HG02623 (cell line): ENCODE measurements around the gene FKBP5.
"Not testable (repeated sequence)": the region's sequence is repeated elsewhere in the genome, so short reads cannot be mapped to it uniquely, and the experiment has no call there.

ENCODE experiments used
- ATAC-seq: cut with Tn5 transposase; IDR thresholded peaks from one replicate; pipeline ENCODE4 v1.9.1; 2021; ENCODE audit warnings: moderate library complexity; ENCODE audit not compliant: unreplicated experiment

Gene FKBP5

GRCh38 chr6:35688605-35689322, at the start of gene FKBP5:
Gene FKBP5, minus strand, starts transcription at chr6:35688915. Its CDS starts 46,091 bp downstream, at chr6:35642824.
- peak; percentile 77 for ATAC-seq

- ATAC-seq = peak; percentile 46
Measured at GRCh38 chr6:35737413-35738211, 48.9 kb upstream of the FKBP5 start.

- no peak for ATAC-seq
Measured at GRCh38 chr6:35736982-35737412, 48.3 kb upstream of the FKBP5 start, which contains the start of gene ARMC12. Gene ARMC12, plus strand, starts transcription at chr6:35737032. Its CDS starts 77 bp downstream, at chr6:35737109.

DNA sequence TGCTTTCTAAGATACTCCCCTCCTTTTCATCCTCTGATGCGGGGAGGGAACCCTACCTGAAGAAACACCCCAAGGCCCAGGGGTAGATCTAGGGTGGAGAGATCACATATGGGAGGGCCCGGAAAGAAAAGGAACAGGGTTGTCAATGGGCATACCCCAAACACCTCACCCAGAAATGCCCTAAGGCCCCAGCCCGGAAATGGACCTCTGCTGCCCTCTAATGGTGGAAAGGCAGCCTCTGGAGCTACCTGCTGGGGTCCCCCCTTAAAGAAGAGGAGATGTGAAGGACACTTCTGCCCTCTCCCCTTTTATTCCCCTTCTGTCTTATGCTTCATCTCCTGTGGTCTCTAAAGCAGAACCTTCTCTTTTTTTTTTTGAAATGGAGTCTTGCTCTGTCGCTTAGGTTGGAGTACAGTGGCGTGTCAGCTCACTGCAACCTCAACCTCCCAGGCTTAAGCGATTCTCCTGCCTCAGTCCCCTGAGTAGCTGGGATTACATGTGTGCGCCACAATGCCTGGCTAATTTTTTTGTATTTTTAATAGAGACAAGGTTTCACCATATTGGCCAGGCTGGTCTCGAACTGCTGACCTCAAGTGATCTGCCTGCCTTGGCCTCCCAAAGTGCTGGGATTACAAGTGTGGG, 47.7 kb upstream of the FKBP5 start:
- no peak for ATAC-seq

DNA sequence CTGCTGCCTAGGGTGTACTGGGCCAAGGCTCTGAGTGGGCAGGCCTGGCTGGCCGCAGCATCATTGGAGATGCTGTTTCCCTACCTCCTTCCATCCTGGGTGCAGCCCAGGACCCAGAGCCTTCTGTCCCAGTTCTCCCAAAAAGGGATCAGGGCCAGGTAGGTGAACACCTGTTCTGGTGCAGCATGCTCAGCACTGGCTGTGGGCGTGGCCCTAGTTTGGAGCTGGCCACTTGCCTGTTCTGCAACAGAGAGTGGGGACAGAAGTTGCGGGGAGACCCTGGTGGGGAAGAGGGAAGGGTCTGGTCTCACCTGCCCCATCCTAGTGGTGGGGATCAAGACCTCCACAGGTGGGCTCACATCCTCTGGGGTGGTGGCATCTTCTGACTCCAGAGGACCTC, 46.7 kb upstream of the FKBP5 start:
- ATAC-seq = no peak

GRCh38 chr6:35734319-35734718, 45.6 kb upstream of the FKBP5 start:
- not testable (repeated sequence) for ATAC-seq

- ATAC-seq = no peak
Measured at GRCh38 chr6:35733633-35734032, 44.9 kb upstream of the FKBP5 start.

GRCh38 chr6:35731736-35732532, 43.2 kb upstream of the FKBP5 start:
- ATAC-seq = peak; percentile 38

GRCh38 chr6:35731414-35731735, 42.7 kb upstream of the FKBP5 start:
- peak; percentile 35 for ATAC-seq

GRCh38 chr6:35730745-35731413, 42.2 kb upstream of the FKBP5 start:
- ATAC-seq = no peak

DNA sequence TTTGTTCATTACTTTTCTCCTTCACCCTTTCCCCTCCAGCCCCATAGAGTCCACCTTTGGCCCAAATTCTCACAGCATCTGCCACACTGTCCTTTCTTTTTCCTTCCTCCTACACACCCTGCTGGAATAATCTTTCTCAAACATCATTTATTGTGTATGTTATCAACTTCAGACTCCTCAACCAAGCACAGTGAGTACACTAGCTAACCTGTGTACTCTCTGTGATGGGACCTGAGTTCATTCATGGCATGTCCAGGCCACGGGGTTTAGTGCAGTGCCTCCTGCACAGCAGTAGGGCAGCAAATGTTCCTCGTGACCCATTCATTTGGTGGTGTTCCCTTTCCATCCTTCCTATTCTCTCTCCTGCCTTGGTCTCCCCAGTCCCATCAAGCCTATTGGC, 41.0 kb upstream of the FKBP5 start:
- ATAC-seq = no peak

DNA sequence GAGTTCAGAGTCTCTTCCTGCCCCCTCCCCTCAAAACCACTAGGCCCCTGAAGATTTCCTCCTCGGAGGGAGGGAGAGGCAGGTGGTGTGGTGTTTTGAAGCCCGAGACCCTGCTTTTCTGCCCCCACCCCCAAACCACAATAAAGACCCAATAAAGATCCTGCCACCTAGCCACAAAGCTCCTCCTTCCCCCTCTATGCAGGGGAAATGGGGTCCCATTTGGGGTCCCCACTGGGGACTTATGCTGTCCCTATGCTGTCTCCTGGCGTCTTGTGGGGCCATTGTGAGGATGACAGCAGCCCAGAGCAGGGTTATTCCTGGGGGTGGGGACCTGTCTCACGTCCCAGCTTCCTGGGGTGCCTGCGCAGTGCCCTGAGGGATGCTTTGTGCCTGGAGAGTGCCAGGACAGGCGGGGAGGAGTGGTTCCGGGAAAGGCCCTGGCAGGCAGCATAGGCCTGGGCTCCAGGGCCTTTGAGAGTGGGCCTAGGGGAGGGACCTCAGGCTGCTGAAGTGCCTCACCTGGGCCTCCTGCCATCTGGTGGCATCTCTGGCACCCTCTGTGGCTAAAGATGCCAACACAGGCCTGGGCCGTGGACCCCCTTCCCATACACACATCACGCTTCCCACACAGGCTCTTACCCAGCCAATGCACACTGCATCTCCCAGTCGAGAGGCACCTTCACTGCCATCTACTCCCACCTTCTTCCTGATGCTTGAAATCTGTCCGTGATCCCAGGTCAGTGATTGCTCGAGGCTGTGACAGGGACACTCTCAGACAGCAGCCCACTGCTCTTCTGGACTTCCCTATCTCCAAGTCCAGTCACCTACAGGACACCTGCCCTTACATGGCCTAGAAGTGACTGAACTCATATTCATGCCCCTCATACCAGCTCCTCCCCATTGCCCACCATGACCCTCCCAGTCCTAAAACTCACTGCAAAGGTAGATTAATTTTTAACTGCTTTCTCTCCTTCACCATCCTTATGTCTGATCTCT, 40.3 kb upstream of the FKBP5 start:
- no peak for ATAC-seq

DNA sequence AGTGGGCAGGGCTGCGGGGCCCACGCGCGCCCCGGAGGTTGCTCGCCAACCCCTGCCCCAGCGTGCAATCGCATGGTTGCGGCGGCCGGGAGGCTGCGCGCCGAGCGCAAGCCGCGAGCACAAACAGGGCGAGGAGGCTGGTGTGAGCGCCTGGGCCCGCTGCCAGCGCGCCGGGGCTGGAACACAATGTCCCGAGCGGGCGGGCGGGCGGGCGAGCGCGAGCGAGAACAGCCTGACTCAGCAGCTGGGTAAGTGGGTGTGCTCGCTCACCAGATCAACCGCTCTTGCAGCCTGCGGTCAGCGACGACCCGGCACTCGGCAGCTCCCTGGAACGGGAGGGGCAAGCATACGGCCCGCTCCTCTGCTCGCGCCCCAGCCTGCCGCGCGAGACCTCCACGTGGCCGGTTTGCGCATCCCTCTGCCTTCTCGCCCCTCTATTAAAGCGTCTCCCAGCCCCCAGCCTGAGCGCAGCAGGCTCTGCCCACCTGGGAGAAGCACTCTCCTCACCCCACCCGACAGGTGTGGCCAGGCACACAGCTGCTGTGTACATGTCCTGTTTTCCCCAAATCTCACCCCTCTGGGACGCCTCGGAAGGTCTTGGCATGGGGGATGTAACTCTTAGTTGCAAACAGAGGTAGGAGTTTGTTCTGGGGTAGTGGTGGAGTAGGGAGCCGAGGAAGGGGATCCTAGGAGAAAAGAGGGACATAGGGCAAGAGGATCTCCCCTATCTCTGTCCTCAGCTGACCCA, 39.4 kb upstream of the FKBP5 start:
- peak; percentile 34 for ATAC-seq

DNA sequence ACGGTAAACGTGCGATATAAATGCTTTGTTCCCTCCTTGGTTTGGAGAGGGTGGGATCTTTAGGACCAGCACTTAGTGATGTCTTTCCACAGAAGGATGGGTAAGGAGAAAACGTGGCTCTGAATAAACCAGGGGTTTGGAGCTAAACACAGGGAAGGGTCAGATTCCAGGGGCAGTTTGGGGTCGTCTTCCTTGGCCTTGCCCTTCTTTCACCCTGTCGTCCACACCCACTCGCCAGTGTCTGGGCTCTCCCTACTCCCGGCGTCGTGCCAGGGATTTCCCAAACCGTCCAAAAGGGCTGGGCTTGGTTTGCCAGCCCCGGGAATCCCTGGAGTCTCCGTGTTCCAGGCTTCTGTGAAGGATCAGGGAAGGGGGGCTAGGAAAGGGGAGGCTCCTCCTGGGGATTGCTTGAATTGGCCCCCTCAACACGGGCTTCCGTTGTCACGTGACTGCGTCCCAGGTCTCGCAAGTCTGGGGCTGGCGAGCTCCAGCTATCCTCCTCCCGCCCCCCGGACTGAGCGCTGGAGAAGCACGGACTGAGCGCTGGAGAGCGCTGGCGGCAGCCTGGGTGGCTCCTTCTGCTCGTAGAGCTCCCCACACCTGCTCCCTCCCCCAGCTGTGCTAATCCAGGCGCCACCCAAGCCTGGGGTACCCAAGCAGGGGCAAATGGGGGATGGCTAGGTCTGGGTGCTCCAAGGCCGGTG, 38.7 kb upstream of the FKBP5 start:
- ATAC-seq = peak; percentile 11

DNA sequence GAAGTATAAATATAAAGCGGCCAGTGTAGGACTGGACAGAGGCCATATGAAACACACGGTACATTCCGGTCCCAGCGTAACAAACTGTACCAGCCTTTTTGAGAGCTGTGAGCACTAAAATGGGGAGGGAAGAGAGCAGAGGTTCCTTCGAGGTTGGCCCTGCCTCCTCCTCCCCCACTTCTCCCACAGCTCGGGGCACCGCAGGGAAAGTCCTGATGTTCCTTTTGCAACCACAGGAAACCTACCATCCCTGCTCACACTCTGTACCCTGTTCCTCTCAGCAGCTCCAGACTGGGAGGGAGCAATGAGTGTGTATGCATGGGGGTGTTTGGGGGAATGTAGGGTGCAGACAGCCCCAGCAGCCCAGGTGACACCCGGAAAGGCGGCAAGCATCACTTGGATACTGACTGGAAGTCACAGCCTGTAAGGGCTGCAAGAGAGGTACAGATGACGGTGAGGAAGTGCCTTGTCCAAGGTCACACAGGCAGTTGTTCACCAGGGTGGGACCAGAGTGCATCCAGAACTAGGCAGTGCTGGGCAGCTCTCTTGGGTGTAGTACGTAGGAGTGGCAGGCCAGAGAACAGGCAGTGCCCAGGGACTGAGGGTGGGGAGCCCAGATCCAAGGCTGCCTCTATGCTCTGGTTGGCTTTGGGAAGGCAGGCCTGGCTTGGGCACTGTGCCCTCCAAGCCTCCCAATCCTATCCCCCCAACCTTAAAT, 37.2 kb upstream of the FKBP5 start:
- ATAC-seq = no peak

DNA sequence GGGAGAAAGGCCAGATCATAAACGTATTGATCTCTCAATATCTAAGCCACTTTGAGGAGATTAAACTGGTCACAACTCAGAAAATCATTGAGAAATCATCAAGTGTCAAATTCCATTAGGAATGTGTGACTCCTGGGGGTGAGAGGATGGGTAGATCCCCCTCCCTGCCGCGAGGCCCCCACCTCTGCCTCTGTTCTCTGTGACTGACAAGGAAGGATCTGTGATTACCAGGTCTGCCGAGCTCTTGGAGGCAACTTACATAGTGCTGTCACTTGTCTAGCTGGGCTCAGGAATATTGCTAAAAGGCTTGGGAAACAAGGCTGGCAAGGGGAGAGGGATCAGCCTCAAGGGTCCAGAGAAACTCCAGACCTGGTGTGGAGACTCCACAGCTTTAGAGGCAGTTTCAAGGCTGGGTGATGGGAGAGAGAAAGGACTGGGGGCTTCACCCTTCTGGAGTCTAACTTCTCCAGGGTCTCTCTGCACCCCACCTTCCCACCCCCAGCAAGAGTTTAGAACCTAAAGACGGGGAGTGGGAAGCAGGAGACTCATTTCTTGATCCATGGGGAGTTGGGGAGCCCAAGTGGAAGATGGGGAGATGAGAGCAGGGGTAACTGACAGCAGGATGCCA, 36.5 kb upstream of the FKBP5 start:
- no peak for ATAC-seq

DNA sequence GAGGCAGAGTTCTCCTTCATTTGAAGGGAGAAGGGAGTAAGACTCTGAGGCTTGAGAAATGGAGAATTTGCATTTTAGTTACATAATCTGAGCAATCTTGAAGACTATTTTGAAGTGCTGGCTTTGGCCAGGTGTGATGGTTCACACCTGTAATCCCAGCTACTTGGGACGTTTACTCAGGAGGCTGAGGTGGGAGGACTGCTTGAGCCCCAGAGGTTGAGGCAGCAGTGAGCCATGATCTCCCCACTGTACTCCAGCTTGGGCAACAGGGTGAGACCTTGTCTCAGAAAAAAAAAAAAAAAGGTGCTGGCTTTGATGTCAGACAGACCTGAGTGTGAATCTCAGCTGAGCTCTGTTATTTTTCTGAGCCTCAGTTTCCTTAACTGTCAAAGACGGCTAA, 35.8 kb upstream of the FKBP5 start:
- no peak for ATAC-seq
